Vagina (tissue), 2 donors: ENCODE data around the gene SSTR5. TPM values are rescaled to one million over a fixed set of nuclear protein-coding genes. Genes with fewer than 3 reads are reported as not detected.

ENCODE experiments used
- DNase-seq, 2 donors: peaks; one replicate each; pipeline ENCODE4 v3.0.0-alpha.2; 2017; ENCODE audit errors: extremely low spot score in 2 of 2
- H3K27ac ChIP-seq: fragments of 200-600 bp; sonication (generic); one replicate; pipeline ENCODE4 v1.5.1; 2019
- H3K27me3 ChIP-seq: fragments of 200-600 bp; sonication (generic); one replicate; pipeline ENCODE4 v1.5.1; 2019
- H3K36me3 ChIP-seq, 2 donors: fragments of 200-600 bp; sonication (generic); one replicate each; pipeline ENCODE4 v1.5.1; 2017 to 2019
- H3K4me1 ChIP-seq: fragments of 200-600 bp; sonication (generic); one replicate; pipeline ENCODE4 v1.5.1; 2019
- H3K4me3 ChIP-seq, 2 donors: fragments of 200-600 bp; sonication (generic); 1 replicate in 1 of 2; 2 replicates in 1 of 2; pipeline ENCODE4 v1.5.1; 2016 to 2019
- H3K9me3 ChIP-seq: fragments of 200-600 bp; sonication (generic); one replicate; pipeline ENCODE4 v1.5.1; 2019
- CTCF ChIP-seq, 3 experiments: fragments of 450-650 bp in 2 of 3; fragments of 200-600 bp in 1 of 3; sonication (generic) in 1 of 3; IDR thresholded peaks; one replicate each; pipeline ENCODE4 v1.5.1; 2017 to 2019; ENCODE audit warnings: antibody characterized with exemption in 3 of 3, mild to moderate bottlenecking in 2 of 3, moderate library complexity in 2 of 3
- POLR2A ChIP-seq, 2 donors: fragments of 450-650 bp; IDR thresholded peaks; one replicate each; pipeline ENCODE4 v1.6.1; 2017; ENCODE audit warnings: antibody characterized with exemption in 2 of 2, mild to moderate bottlenecking in 2 of 2, moderate library complexity in 2 of 2
- POLR2AphosphoS5 ChIP-seq, 2 donors: sonication (generic); formaldehyde crosslinking; IDR thresholded peaks; one replicate each; pipeline ENCODE4 v1.9.0; 2017; ENCODE audit warnings: antibody characterized with exemption in 2 of 2, mild to moderate bottlenecking in 2 of 2, low read depth in 1 of 2; ENCODE audit not compliant: insufficient read depth in 1 of 2
- intact Hi-C: fragments of 100-400 bp; cut with DNase I; formaldehyde crosslinking; loops from one replicate; pipeline ENCODE4 v1.15.1; 2023
- total RNA-seq: library from RNA; depleted of rRNA; stranded (reverse); fragments of >200 nt; gene quantifications from one replicate; pipeline ENCODE4 v1.2.3, GENCODE V29; 2016

The SSTR5 gene
- total RNA-seq, 1 donor from 2014 or later: 0.98 TPM

GRCh38 chr16:1094601-1095449 lies 22.3 kb downstream of the SSTR5 start:
- no peak for DNase-seq
- intact Hi-C loops: no loop called here
- H3K4me3 ChIP-seq: no peak overlapping the region
- no peak overlapping the region for H3K27ac ChIP-seq
- TF ChIP-seq POLR2A (IDR thresholded peaks at IDR 0.05): no peak
- TF ChIP-seq CTCF (IDR thresholded peaks at IDR 0.05): no peak
- no peak for TF ChIP-seq POLR2AphosphoS5 (IDR thresholded peaks at IDR 0.05; ENCODE audit: insufficient read depth in 1 of 2, low read depth in 1 of 2)
- no peaks in the 10 kb centered on the region for H3K36me3 ChIP-seq
- no peaks in the 10 kb centered on the region for H3K27me3 ChIP-seq
- H3K4me1 ChIP-seq: peaks cover 14% of the 10 kb centered on the region
- H3K9me3 ChIP-seq: no peaks in the 10 kb centered on the region

GRCh38 chr16:1095450-1096168 lies 23.1 kb downstream of the SSTR5 start:
- Histone ChIP-seq H3K36me3 (no peaks in the 10 kb centered on the region), H3K27me3 (no peaks in the 10 kb centered on the region), H3K4me3 (no peak overlapping the region), H3K9me3 (no peaks in the 10 kb centered on the region), H3K27ac (no peak overlapping the region), H3K4me1 (peaks cover 7% of the 10 kb centered on the region)
- DNase-seq: no peak
- intact Hi-C loops: no loop called here
- TF ChIP-seq CTCF (IDR thresholded peaks at IDR 0.05) (no peak), POLR2AphosphoS5 (IDR thresholded peaks at IDR 0.05; ENCODE audit: insufficient read depth in 1 of 2, low read depth in 1 of 2) (no peak), POLR2A (IDR thresholded peaks at IDR 0.05) (no peak)

- no peak for DNase-seq
- no peak within 1 kb of the TSS for H3K27ac ChIP-seq
- no peaks in the 10 kb centered on the region for H3K36me3 ChIP-seq
- H3K27me3 ChIP-seq: no peaks in the 10 kb centered on the region
- H3K9me3 ChIP-seq: no peaks in the 10 kb centered on the region
- no peak within 1 kb of the TSS for H3K4me3 ChIP-seq
- TF ChIP-seq POLR2AphosphoS5 (IDR thresholded peaks at IDR 0.05; ENCODE audit: insufficient read depth in 1 of 2, low read depth in 1 of 2) (no peak), CTCF (IDR thresholded peaks at IDR 0.05) (no peak), POLR2A (IDR thresholded peaks at IDR 0.05) (no peak)
- intact Hi-C loops: no loop called here
- H3K4me1 ChIP-seq: no peaks in the 10 kb centered on the region
Measured at GRCh38 chr16:1096169-1097082, 23.9 kb downstream of the SSTR5 start, which contains the start of gene C1QTNF8. Gene C1QTNF8 (minus strand): TSS chr16:1096244. CDS start chr16:1094922, 1,322 bp downstream.

GRCh38 chr16:1097156-1097555 lies 24.6 kb downstream of the SSTR5 start:
- intact Hi-C loops: no loop called here
- no peak overlapping the region for H3K4me3 ChIP-seq
- TF ChIP-seq POLR2A (IDR thresholded peaks at IDR 0.05) (no peak), CTCF (IDR thresholded peaks at IDR 0.05) (no peak)
- DNase-seq: no peak
- H3K4me1 ChIP-seq: no peaks in the 10 kb centered on the region
- no peaks in the 10 kb centered on the region for H3K36me3 ChIP-seq
- no peaks in the 10 kb centered on the region for H3K27me3 ChIP-seq
- H3K9me3 ChIP-seq: no peaks in the 10 kb centered on the region
- no peak overlapping the region for H3K27ac ChIP-seq
